Activated CD8-positive, alpha-beta memory T cell treated with anti-CD3 and anti-CD28 coated beads for 24 hours (primary cell): ENCODE data around the gene TPP1.

Experiments
- DNase-seq: peaks from one replicate; pipeline ENCODE4 v3.0.0-alpha.2; 2020

The TPP1 gene

DNA sequence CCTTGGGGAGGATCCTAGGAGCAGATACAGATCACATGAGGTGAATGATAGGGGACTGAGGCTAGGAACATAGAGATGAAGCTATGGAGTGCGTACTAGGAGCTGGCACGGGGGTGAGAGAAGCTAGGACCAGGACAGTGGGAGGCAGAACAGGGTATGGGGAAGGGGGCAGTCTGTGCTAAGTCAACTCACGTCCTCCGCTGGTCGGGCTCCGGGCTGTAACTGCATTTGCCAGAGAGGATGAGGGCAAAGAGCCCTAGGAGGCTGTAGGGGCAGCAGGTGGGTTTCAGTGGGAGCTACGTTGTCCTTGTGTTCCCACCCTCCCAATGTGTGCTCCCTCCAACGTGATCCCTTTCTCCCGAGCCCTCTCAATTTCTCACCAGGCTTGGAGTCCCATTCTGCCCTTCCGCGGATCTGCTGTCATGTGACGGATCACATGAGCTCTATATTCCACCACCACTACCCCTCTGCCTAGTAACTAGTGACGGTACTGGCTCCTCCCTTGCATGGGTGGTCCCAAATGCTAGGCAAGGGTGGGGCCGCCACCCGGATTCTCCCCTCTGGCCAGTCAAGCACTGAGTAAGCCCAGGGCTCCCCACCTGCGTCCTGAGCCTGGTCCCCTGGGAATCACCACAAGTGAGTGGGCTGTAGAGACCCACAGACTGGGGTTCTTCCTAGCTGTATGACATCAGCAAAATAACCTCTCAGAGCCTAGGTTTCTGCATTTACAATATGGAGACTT, at the start of gene TPP1:
Gene TPP1, minus strand, starts transcription at position 419 of the 742 bp plus-strand sequence. Its CDS starts 22 bp downstream, at position 397.
- DNase-seq = peak; percentile 96

DNA sequence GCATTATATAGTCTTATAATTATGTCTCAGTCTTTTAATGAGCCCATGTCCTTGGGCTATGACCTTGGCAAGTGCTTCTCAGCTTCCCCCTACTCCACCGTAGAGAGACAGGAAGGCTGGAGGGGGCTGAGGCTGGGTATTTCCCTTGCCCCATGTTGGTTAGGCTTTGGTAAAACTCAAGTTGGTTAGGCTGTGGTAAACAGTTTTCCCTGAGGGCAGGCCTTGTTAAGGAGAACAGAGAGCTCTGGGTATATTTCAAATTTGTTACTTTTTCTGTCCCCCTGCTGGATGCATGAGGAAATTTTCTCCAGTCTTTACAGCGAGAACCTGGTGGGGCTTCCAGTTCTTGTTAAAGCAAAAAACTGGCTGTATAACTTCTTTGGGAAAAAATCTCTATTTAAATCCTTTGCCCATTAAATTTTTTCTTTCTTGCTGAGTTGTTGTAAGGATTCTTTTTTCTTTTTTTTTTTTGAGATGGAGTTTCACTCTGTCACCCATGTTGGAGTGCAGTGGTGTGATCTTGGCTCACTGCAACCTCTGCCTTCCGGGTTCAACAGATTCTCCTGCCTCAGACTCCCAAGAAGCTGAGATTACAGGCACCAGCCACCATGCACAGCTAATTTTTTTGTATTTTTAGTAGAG, 48.6 kb upstream of the TPP1 start:
- DNase-seq = peak; percentile 68

- DNase-seq = no peak
Measured at GRCh38 chr11:6666302-6667183, 47.3 kb upstream of the TPP1 start.

DNA sequence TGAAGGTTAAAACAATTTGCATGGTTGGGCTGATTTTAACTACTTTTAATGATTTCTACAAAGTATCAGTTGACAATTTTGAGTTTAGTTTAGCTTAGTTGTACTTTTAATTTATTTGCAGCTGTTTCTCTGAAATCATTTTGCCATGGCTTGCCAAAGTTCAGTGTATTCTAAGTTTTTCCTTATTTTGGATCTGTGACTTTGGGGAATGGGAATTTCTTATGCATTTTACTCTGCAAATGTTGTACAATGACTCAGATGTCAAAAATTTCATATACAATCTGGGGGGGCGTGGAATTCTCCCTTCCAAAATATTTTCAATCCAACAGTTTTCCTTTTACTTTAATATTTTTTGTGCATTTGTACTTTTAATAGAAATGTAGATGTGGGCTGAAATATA, 45.3 kb upstream of the TPP1 start:
- no peak for DNase-seq

- DNase-seq = no peak
Measured at GRCh38 chr11:6663794-6664469, 44.7 kb upstream of the TPP1 start.

DNA sequence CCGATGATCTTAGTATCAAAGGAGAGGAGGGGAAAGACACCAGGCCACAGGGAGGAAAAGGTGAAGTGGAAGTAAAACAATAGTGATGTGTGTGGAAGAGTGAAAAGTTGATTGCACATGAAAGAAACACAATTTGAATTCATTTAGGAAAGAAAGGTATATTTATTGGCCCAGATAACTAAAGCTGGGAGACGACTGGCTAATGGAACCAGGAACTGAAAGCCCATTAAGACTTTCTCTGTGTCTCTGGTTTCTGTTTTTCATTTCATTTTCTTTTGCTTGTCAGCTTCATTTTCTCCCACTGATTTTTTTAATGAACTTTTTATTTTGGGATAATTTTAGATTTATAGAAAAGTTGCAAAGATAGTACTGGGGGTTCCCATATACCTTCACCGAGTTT, 41.5 kb upstream of the TPP1 start:
- DNase-seq = no peak

DNA sequence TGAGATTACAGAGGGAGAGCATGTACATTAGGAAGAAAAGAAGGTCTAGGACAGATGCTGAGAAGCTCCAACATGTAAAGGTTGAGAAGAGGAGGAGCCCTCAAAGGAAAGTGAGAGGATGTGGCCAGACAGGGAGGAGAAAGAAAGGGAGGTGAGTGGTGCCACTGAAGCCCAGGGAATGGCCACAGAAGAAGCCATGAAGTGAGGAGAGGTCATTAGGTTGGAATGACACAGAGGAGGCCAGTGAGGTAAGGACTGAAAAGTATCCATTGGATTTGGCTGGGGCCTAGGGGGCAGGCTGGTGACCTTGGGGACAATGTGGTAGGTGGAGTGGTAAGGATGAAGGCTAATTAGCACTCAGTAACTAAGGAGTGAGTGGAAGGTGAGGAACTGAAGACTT, 39.4 kb upstream of the TPP1 start:
- DNase-seq = no peak

DNA sequence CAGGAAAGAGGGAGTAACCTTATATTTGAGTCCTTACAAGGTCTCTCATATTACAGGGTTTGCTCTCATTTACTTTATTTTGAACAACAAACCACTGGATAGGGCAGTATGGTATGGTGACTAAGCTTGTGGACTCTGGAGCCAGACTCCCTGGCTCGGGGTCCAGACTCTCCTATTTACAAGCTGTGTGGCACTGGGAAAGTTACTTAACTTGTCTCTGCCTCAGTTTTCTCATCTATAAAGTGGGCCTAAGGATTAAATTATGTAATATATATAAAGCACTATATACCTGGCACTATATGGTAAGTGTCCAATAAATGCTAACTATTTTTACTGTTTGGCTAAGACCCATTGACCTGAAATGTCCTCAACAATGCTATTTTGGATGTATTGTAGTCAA, 38.1 kb upstream of the TPP1 start:
- DNase-seq = no peak

- no peak for DNase-seq
Measured at GRCh38 chr11:6656936-6657335, 37.7 kb upstream of the TPP1 start.

DNA sequence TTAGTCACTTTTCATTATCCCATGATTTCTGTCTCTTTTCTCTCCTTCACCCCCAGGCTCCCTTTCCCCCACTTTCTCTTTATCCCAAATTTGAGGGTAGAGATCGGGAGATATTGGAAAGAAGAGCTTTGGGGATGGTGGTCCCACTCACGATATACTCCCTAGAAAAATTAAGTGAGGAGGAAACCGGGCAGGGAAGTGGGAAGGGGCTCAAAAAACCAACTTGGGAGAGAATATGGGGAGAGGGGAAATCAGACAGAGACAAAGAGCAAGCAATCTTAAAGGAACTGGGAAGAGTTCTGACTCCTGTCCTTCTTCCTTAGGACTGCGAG, 37.3 kb upstream of the TPP1 start:
- no peak for DNase-seq

DNA sequence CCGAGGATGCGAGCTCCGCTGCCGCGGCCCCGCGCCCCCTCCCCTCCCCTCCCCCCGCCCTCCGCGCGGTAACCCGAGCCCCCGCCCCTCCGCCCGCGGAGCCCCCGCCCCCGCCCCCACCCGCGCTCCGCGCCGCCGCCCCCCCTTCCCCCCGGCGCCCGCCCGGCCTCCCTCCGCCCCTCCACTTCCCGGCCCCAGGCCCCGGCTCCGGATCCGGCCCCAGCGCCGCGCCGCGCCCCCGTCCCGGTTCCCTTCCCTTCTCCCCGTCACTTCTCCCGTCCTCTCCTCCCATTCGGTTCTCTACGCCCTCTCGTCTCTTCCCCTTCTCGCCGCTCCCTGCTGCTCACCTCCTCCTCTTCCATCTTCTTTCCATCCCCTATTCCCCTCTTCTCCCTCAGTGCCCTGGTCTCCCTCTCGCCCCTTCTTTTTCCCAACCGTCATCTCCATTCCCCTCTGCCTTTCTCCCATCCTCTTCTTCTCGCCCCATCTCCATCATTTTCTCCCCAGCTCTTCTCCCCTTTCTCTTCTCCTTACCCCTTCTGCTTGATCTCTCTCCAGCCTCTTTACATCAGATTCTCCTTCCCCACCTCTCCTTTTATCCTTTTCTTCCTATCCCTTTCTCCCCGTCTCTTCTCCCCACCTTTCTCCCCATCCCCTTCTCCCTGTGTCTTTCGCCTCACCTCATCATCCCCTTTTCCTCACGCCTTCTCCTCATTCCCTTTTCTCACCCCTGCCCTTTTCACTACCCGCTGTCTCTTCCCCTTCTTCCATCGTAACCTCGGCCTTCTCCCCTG, 36.8 kb upstream of the TPP1 start, which contains the start of gene DCHS1:
Gene DCHS1, minus strand, starts transcription at position 20 of the 794 bp plus-strand sequence. CDS start 14,196 bp downstream, outside the sequence.
- no peak for DNase-seq

- peak; percentile 71 for DNase-seq
Measured at GRCh38 chr11:6655020-6655789, 36.0 kb upstream of the TPP1 start.

DNA sequence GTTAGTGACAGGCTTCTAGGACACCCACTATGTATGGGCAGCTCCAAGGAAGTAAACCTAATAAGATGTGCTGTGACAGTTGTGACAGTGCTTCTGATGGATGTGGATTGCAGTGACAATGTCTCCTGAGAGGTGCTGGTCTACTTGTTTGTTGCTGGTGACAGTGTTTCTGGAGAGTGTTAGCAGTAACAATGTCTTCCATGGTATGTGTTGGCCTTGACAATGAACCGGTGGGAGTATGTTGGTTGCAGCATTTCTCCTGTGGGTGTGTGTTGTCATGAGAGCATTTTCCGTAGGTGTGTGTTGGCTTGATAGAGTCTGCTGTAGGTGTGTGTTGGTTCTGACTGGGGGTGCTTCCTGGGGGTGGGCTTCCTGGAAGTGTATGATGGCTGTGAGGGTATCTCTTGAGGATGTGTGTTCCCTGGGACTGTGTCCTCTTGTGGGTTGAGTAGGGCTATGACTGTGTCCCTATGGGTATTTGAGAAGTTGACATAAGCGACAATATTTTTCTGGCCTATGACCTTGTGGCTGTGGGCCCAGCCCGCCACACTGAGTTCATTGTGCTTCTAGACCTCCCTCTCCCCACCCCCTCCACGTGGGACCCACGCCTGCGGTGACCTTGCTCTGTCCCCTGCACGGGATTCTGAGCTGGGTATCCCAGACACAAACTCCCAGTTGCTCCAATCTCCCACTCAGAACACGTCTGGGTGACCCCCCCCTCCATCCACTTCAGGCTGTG, 35.2 kb upstream of the TPP1 start:
- DNase-seq = no peak

GRCh38 chr11:6653656-6654055, 34.4 kb upstream of the TPP1 start:
- DNase-seq = no peak

DNA sequence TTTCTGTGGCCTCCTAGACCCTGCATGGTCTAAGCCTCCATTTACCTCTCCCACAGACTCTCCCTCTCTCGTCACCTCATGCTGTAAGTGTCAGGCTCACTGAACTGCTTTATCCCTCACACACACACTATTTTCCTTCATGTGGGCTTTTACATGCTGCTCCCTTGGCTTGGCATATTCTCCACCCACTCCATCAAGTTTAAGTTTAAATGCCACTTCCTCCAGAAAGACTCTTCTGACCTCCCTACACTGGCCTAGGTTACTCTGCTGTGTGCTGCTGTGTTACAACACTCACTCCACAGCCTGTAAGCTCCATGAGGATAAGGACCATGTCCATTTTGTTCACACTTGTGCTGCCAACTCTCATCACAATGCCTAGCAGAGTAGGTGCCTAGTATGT, 33.9 kb upstream of the TPP1 start:
- DNase-seq = no peak

GRCh38 chr11:6652182-6652581, 33.0 kb upstream of the TPP1 start:
- no peak for DNase-seq

DNA sequence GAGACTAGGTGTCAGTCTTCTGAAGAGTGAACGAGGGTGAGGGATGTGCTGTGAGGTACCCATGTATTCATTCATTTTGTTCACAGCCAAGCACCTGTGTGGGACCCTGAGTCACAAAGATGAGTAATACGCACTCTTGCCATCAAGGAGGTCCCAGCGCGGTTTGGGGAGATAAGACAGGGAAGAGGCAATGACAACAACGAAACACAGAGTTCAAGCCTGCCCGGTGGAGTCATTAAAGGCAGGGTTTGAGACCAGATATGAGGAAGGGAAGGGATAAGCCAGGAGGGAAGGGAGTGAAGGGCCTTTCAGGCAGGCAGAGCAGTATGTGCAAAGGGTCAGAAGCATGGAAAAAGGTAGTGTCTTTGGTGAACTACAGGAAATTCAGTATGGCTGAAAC, 31.8 kb upstream of the TPP1 start:
- peak; percentile 69 for DNase-seq

GRCh38 chr11:6650104-6650503, 30.9 kb upstream of the TPP1 start:
- DNase-seq = no peak

DNA sequence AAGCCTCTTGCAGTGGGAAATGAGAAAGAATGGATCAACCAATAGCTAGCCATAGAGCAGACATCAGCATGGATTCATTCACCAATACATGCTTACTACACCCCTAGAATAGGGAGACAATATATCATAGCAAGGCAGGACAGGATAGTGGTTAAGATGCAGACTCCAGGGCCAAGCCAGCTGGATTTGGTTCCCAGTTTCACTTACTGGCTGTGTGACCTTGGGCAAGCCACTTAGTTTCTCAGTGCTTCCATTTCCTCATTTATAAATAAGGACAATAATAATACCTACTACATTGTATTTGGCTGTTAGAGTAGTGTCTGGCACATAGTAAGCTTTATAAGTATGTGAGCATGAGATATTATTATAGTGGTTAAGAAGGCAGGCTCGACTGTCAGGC, 29.3 kb upstream of the TPP1 start:
- peak; percentile 33 for DNase-seq

DNA sequence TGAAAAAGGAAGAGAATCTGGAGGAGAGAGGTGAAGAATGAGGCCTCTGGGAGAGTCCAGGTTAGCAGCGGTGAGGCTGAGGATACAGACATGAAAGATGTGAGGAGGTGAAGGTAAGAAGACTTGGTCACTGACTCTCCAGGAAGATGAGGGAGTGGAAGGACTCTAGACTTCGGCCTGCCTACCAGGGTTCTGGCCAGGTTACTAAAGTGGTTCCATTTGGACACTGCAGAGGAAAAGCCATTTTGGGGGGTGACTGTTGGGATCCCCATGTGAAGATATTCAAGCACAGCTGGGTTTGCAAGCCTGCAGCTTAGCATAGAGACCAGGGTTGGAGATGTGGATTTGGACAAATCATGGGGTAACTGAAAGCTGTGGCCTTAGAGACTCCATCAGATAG, 28.6 kb upstream of the TPP1 start:
- peak; percentile 44 for DNase-seq
